A673 (cell line): Measurements from ENCODE around the gene POLR2J3.
"Not testable (repeated sequence)": the region's sequence is repeated elsewhere in the genome, so short reads cannot be mapped to it uniquely, and the experiment has no call there.

Source experiments
- EZH2 ChIP-seq: fragments of 200-600 bp; sonication (generic); IDR thresholded peaks from 2 replicates; pipeline ENCODE4 v1.6.1; 2017; ENCODE audit warnings: borderline replicate concordance, low read depth, mild to moderate bottlenecking, mixed read lengths, antibody characterized with exemption, low read length; ENCODE audit not compliant: poor library complexity, severe bottlenecking
- TF ChIP-seq, protein P1 (sequence below): fragments of 300-800, 200-600 bp; sonication (generic); conservative IDR thresholded peaks from 2 replicates; pipeline ENCODE4 v1.5.1; 2017; ENCODE audit warnings: low read depth, mild to moderate bottlenecking, antibody characterized with exemption, low read length, moderate library complexity, mixed read lengths

DNA sequence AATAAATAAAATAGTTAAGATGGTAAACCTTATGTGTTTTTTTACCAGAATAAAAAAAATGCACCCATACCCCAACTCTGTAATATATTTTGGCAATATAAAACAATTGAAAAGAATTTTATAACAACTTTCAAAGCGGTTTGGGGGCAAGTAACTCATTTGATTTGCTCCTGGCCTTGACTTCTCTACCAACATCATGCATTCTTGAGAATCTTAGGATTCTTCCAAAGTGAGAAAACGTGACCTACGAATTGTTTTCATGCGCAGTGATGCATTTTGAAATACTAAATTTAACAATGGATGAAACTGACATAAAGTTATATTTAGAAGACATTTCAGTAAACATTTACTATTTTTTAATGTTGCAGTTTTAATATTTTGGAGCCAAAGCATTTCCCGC lies 51.6 kb downstream of the POLR2J3 start:
- TF ChIP-seq, protein P1, sequence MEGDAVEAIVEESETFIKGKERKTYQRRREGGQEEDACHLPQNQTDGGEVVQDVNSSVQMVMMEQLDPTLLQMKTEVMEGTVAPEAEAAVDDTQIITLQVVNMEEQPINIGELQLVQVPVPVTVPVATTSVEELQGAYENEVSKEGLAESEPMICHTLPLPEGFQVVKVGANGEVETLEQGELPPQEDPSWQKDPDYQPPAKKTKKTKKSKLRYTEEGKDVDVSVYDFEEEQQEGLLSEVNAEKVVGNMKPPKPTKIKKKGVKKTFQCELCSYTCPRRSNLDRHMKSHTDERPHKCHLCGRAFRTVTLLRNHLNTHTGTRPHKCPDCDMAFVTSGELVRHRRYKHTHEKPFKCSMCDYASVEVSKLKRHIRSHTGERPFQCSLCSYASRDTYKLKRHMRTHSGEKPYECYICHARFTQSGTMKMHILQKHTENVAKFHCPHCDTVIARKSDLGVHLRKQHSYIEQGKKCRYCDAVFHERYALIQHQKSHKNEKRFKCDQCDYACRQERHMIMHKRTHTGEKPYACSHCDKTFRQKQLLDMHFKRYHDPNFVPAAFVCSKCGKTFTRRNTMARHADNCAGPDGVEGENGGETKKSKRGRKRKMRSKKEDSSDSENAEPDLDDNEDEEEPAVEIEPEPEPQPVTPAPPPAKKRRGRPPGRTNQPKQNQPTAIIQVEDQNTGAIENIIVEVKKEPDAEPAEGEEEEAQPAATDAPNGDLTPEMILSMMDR, result not testable (repeated sequence)
- not testable (repeated sequence) for TF ChIP-seq EZH2
